ENCODE data around the gene PCNP.

Gene PCNP

DNA sequence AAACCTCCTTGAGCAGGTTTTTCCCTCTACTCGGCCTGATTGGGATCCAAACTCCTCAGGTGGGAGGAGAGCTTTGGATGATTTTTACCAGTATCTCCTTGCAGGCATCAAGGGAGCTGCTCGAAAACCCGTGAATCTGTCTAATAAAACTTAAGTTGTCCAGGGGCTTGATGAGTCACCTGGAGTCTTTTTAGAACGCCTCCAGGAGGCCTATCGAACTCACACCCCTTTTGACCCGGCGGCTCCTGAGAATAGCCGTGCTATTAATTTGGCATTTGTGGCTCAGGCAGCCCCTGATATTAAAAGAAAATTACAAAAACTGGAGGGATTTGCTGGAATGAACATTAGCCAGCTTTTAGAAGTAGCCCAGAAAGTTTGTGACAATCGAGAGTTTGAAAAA lies 61.4 kb downstream of the PCNP start:
- Histone ChIP-seq H3K4me2 (ENCODE audit: insufficient read depth, low read length) (no peak overlapping the region), H2AFZ (ENCODE audit: low read depth, low read length) (no peak overlapping the region), H3K9ac (ENCODE audit: low read depth, low read length) (no peak overlapping the region), H3K79me2 (ENCODE audit: insufficient read depth, low read length) (no peaks in the 10 kb centered on the region), H3K4me1 (ENCODE audit: insufficient read depth, low read length) (no peaks in the 10 kb centered on the region), H3K4me3 (ENCODE audit: low read depth in 1 of 2, low read length in 2 of 2) (no peak overlapping the region), H3K27me3 (ENCODE audit: insufficient read depth, low read length, poor library complexity) (no peaks in the 10 kb centered on the region), H3K27ac (ENCODE audit: low read length) (no peak overlapping the region), H4K20me1 (ENCODE audit: insufficient read depth, low read length) (no peaks in the 10 kb centered on the region), H3K9me3 (ENCODE audit: insufficient read depth, low read length, severe bottlenecking) (no peaks in the 10 kb centered on the region), H3K36me3 (ENCODE audit: insufficient read depth, low read length) (no peaks in the 10 kb centered on the region)
- ATAC-seq (ENCODE audit: insufficient read depth, low read depth) (no peak), DNase-seq (no peak)
- TF ChIP-seq, protein P1, sequence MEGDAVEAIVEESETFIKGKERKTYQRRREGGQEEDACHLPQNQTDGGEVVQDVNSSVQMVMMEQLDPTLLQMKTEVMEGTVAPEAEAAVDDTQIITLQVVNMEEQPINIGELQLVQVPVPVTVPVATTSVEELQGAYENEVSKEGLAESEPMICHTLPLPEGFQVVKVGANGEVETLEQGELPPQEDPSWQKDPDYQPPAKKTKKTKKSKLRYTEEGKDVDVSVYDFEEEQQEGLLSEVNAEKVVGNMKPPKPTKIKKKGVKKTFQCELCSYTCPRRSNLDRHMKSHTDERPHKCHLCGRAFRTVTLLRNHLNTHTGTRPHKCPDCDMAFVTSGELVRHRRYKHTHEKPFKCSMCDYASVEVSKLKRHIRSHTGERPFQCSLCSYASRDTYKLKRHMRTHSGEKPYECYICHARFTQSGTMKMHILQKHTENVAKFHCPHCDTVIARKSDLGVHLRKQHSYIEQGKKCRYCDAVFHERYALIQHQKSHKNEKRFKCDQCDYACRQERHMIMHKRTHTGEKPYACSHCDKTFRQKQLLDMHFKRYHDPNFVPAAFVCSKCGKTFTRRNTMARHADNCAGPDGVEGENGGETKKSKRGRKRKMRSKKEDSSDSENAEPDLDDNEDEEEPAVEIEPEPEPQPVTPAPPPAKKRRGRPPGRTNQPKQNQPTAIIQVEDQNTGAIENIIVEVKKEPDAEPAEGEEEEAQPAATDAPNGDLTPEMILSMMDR (IDR thresholded peaks at IDR 0.05; ENCODE audit: borderline replicate concordance, extremely low read depth, low read length, poor library complexity, severe bottlenecking), result no peak
- no peak for TF ChIP-seq EZH2 (IDR thresholded peaks at IDR 0.05; ENCODE audit: borderline replicate concordance, low read depth, low read length, severe bottlenecking)

DNA sequence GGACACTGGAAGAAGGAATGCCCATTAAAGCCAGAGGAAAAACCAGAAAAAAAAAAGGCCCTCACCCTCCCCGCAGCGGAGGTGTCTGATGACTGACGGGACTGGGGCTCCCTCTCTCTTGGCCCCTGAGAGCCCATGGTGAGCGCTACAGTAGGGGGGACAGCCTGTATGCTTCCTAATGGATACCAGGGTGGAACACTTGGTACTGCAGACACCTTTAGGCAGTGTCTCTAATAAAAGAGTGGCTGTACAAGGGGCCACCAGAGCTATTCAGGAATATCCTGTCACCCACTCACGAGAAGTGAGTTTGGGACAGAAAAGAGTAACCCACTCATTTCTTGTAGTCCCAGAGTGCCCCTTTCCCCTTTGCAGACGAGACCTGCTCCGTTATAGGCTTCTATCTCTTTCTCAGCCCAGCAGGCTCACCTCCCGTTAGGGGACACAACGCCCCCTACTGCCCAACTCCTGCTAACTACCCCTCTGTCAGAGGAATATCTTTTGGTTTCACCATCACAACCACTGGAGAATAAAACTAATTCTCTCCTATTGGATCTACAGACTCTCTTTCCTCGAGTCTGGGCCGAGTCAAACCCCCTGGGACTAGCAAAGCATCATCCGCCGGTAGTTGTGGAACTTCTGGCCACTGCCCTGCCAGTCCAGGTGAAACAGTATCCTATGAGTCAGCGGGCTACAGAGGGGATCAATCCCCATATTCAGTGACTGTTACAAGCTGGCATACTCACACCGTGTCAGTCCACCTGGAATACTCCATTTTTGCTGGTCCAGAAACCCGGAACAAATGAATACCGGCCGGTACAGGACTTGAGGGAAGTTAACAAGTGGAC lies 62.2 kb downstream of the PCNP start:
- ATAC-seq (ENCODE audit: insufficient read depth, low read depth), result peak; percentile 94
- Histone ChIP-seq H3K9me3 (ENCODE audit: insufficient read depth, low read length, severe bottlenecking) (no peaks in the 10 kb centered on the region), H2AFZ (ENCODE audit: low read depth, low read length) (peak overlapping the region; percentile 56), H3K4me1 (ENCODE audit: insufficient read depth, low read length) (no peaks in the 10 kb centered on the region), H3K27me3 (ENCODE audit: insufficient read depth, low read length, poor library complexity) (no peaks in the 10 kb centered on the region), H3K9ac (ENCODE audit: low read depth, low read length) (no peak overlapping the region), H4K20me1 (ENCODE audit: insufficient read depth, low read length) (no peaks in the 10 kb centered on the region), H3K36me3 (ENCODE audit: insufficient read depth, low read length) (no peaks in the 10 kb centered on the region), H3K79me2 (ENCODE audit: insufficient read depth, low read length) (no peaks in the 10 kb centered on the region), H3K27ac (ENCODE audit: low read length) (no peak overlapping the region), H3K4me3 (ENCODE audit: low read depth in 1 of 2, low read length in 2 of 2) (no peak overlapping the region), H3K4me2 (ENCODE audit: insufficient read depth, low read length) (no peak overlapping the region)
- TF ChIP-seq EZH2 (IDR thresholded peaks at IDR 0.05; ENCODE audit: borderline replicate concordance, low read depth, low read length, severe bottlenecking), result no peak
- TF ChIP-seq, protein P1 (IDR thresholded peaks at IDR 0.05; ENCODE audit: borderline replicate concordance, extremely low read depth, low read length, poor library complexity, severe bottlenecking), result peak; percentile 75
- DNase-seq, result peak; percentile 67

DNA sequence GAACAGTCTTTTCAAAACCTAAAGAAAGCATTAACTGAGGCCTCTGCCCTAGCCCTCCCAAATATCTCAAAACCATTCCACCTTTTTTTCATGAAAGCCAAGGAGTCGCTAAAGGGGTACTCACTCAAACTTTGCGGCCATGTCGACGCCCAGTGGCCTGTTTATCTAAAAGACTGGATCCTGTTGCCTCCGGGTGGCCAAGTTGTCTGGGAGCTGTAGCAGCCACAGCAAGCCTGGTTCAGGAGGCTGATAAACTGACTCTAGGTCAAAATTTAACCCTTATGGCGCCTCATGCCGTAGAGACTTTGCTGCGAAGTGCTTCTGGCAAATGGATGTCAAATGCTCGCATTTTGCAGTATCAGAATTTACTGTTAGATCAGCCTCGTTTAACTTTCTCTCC lies 63.5 kb downstream of the PCNP start:
- Histone ChIP-seq H3K4me2 (ENCODE audit: insufficient read depth, low read length) (no peak overlapping the region), H3K9ac (ENCODE audit: low read depth, low read length) (no peak overlapping the region)

More for the DNA sequence above, 63.5 kb downstream of the PCNP start:
- Histone ChIP-seq H3K36me3 (ENCODE audit: insufficient read depth, low read length) (no peaks in the 10 kb centered on the region), H2AFZ (ENCODE audit: low read depth, low read length) (no peak overlapping the region), H3K27me3 (ENCODE audit: insufficient read depth, low read length, poor library complexity) (no peaks in the 10 kb centered on the region), H4K20me1 (ENCODE audit: insufficient read depth, low read length) (no peaks in the 10 kb centered on the region), H3K9me3 (ENCODE audit: insufficient read depth, low read length, severe bottlenecking) (no peaks in the 10 kb centered on the region), H3K4me3 (ENCODE audit: low read depth in 1 of 2, low read length in 2 of 2) (no peak overlapping the region), H3K27ac (ENCODE audit: low read length) (no peak overlapping the region), H3K4me1 (ENCODE audit: insufficient read depth, low read length) (no peaks in the 10 kb centered on the region), H3K79me2 (ENCODE audit: insufficient read depth, low read length) (no peaks in the 10 kb centered on the region)
- no peak for DNase-seq
- no peak for ATAC-seq (ENCODE audit: insufficient read depth, low read depth)
- TF ChIP-seq EZH2 (IDR thresholded peaks at IDR 0.05; ENCODE audit: borderline replicate concordance, low read depth, low read length, severe bottlenecking), result no peak
- TF ChIP-seq, protein P1 (IDR thresholded peaks at IDR 0.05; ENCODE audit: borderline replicate concordance, extremely low read depth, low read length, poor library complexity, severe bottlenecking), result no peak

Data from DND-41 (cell line).